HG03066 (cell line): ENCODE results near the gene NOL4.

Experiments used
- ATAC-seq: cut with Tn5 transposase; IDR thresholded peaks from one replicate; pipeline ENCODE4 v1.9.1; 2021; ENCODE audit warnings: low read depth; ENCODE audit not compliant: unreplicated experiment

The NOL4 gene

GRCh38 chr18:34194239-34194638 lies 30.5 kb downstream of the NOL4 start:
- ATAC-seq, result no peak

DNA sequence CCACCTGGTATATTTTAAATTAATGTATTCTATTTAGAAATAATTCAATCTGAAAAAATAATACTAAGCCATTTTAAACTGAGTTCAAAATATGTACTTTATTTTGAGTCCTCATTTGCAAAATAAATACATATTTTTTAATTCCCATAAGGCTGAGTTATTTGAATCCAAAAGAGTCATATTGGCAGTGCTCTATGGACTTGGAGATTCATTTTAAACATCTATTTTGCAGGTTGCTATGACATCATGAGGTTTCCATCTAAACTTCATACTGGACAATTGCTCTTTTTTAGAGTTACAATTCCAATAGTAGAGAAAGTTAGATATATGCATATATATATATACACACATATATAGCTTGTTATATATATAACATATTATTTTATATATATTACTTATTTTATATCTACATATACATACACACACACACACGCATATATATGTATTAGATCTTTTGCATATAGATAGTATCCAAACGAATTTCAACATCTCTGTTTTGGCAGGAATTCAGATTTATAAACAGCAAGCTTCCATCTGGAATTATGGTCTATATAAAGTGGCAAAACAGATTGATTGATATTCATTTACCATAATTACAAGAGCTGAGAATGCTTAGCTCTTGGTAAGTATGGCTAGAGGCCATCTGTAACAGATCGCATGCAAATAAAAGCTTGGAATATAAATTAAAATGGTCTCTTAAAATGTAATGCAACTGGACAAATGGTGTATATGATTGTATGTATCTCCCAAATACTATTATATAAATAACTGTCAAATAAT lies 34.9 kb downstream of the NOL4 start:
- no peak for ATAC-seq
